Measurements from ENCODE around the gene CEMIP.

The CEMIP gene

DNA sequence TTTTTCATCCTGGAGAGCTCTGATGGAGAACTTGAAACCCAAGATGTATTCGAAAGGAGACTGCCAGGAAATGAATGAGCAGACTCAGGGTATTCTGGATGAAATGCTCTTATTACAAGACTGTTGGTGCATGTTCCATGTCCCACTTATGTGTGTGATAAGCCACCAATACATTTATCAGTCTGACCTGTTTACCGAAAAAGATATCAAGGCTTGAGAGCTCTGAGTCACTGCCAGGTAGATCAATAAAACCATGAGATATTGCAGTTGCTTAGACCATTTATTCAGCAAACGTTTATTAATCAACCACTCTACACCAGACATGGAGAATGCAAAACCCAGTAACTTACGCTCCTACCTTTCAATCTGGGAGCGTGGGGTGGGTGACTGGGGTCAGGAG lies 17.2 kb downstream of the CEMIP start:
- H3K36me3 ChIP-seq (ENCODE audit: control insufficient read depth, insufficient read depth, low read length), result no peaks in the 10 kb centered on the region
- no peak overlapping the region for H3K4me3 ChIP-seq (replicated peaks; ENCODE audit: low read depth, low read length)
- TF ChIP-seq, protein P1, sequence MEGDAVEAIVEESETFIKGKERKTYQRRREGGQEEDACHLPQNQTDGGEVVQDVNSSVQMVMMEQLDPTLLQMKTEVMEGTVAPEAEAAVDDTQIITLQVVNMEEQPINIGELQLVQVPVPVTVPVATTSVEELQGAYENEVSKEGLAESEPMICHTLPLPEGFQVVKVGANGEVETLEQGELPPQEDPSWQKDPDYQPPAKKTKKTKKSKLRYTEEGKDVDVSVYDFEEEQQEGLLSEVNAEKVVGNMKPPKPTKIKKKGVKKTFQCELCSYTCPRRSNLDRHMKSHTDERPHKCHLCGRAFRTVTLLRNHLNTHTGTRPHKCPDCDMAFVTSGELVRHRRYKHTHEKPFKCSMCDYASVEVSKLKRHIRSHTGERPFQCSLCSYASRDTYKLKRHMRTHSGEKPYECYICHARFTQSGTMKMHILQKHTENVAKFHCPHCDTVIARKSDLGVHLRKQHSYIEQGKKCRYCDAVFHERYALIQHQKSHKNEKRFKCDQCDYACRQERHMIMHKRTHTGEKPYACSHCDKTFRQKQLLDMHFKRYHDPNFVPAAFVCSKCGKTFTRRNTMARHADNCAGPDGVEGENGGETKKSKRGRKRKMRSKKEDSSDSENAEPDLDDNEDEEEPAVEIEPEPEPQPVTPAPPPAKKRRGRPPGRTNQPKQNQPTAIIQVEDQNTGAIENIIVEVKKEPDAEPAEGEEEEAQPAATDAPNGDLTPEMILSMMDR (IDR thresholded peaks at IDR 0.05; ENCODE audit: insufficient read depth, low read length, poor library complexity, severe bottlenecking), result no peak

DNA sequence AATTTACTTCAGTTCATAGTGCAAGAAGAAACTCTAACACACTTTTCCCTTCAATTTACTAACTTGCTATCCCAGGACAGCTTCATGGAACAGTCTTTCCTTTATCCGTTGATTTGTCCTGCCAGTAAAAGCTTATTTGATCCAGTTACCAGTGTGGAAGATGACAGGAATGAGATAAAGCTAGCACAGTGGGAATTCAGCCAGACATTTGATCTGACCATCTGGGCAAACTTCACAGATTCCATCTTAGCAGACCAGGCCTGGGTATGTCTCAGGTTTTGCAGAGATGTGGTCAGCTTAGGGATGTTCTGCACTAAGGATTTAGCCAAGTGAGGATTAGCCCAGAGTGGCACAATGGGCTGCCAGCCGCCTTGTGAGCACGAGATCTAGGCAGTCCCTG lies 19.7 kb downstream of the CEMIP start:
- no peaks in the 10 kb centered on the region; the same call in 1 of the 2 replicates for H3K27me3 ChIP-seq (replicated peaks; ENCODE audit: control insufficient read depth, insufficient read depth, low read length)
- DNase-seq (ENCODE audit: extremely low read depth, insufficient read length), result no peak
- H3K4me3 ChIP-seq (replicated peaks; ENCODE audit: low read depth, low read length), result no peak overlapping the region
- TF ChIP-seq, protein P1 (IDR thresholded peaks at IDR 0.05; ENCODE audit: insufficient read depth, low read length, poor library complexity, severe bottlenecking), result no peak
- no peaks in the 10 kb centered on the region for H3K36me3 ChIP-seq (ENCODE audit: control insufficient read depth, insufficient read depth, low read length)

More for the DNA sequence above, 17.2 kb downstream of the CEMIP start:
- DNase-seq (ENCODE audit: extremely low read depth, insufficient read length), result no peak
- peaks cover 4% of the 10 kb centered on the region for H3K27me3 ChIP-seq (replicated peaks; ENCODE audit: control insufficient read depth, insufficient read depth, low read length)

DNA sequence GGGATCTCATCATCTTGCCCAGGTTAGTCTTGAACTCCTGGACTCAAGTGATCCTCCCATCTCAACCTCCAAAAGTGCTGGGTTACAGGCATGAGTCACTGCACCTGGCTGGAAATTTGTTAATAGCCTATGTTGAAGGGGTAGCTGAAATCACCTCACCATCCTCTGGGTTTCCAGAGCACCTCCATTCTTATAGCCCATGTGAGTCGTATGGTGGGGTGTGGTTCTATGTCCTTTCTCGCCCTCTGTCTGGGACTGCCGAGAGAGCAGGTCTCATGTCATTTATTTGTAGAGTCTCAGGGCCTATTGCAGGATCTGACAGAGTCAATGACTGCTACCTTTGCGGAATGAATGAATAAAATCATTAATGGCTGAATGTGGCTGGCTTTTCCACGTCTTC lies 20.9 kb downstream of the CEMIP start:
- TF ChIP-seq, protein P1 (IDR thresholded peaks at IDR 0.05; ENCODE audit: insufficient read depth, low read length, poor library complexity, severe bottlenecking), result no peak
- DNase-seq (ENCODE audit: extremely low read depth, insufficient read length), result no peak
- Histone ChIP-seq H3K4me3 (replicated peaks; ENCODE audit: low read depth, low read length) (no peak overlapping the region), H3K27me3 (replicated peaks; ENCODE audit: control insufficient read depth, insufficient read depth, low read length) (no peaks in the 10 kb centered on the region; the same call in none of the 2 replicates), H3K36me3 (ENCODE audit: control insufficient read depth, insufficient read depth, low read length) (no peaks in the 10 kb centered on the region)

DNA sequence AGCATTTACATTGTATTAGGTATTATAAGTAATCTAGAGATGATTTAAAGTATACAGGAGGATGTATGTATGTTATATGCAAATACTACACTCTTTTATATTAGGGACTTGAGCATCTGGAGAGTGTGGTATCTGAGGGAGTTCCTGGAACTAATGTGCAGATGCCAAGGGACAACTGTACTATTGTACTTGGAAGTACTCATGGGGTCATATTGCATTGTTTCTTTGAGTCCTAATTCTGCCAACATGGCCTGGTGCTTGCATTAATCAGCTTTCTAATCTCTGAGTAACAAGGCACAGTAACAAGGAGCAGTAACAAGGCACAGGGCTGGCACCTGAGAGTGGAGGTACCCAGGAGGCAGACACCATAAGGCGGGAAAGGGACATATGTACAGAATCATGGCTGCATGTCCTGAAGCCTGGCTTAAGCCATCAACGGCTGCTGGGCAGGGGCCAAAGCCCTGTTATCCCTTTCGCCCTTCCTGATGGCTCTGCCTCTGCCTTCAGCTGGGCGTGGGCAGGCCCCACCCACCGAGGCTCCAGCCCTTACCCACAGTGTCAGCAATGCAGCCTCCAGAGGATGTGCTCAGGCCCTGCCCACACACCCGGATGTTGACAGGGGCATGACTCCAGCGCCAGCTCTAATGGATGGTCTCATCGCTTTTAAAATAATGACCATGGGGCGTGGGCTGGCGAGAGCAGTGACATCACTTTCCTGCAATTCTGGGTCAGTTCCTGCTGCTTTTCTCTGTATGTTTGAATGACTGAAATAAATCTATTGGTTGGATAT lies 22.9 kb downstream of the CEMIP start:
- no peak overlapping the region for H3K4me3 ChIP-seq (replicated peaks; ENCODE audit: low read depth, low read length)
- no peak for DNase-seq (ENCODE audit: extremely low read depth, insufficient read length)
- no peaks in the 10 kb centered on the region for H3K36me3 ChIP-seq (ENCODE audit: control insufficient read depth, insufficient read depth, low read length)
- no peaks in the 10 kb centered on the region; the same call in none of the 2 replicates for H3K27me3 ChIP-seq (replicated peaks; ENCODE audit: control insufficient read depth, insufficient read depth, low read length)
- TF ChIP-seq, protein P1 (IDR thresholded peaks at IDR 0.05; ENCODE audit: insufficient read depth, low read length, poor library complexity, severe bottlenecking), result no peak

DNA sequence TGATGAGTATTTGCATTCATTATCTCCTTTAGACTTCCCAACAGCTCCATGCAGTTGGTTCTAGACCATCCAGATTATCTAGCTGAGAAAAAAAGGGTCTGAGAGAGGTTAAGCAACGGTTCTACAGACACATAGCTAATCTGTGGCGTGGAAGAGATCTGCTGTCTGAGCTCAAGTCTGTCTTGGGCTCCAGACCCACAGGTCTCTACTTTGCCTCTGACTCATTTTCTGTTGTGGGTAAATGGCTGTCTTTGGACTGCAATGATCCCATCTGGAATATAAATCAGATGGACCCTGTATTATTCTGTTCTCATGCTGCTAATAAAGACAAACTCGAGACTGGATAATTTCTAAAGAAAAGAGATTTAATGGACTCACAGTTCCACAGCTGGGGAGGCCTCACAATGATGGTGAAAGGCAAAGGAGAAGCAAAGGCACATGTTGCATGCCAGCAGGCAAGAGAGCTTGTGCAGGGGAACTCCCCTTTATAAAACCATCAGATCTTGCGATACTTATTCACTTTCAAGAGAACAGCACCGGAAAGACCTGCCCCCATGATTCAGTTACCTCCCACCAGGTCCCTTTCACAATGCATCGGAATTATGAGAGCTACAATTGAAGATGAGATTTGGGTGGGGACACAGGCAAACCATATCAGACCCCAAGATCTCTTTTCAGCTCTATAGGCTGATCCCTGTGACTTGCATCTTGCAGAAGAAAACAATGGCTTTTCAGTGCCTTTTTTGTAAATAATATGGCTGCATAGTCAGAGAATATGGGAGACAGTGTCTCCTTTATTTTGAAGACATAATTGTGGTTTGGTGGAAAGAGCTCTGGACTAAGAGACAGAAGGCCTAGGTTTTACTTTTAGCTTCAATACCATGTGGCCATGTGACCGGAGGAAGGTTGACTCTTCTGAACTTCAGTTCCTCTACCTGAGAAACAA lies 24.7 kb downstream of the CEMIP start:
- no peaks in the 10 kb centered on the region; the same call in none of the 2 replicates for H3K27me3 ChIP-seq (replicated peaks; ENCODE audit: control insufficient read depth, insufficient read depth, low read length)
- H3K4me3 ChIP-seq (replicated peaks; ENCODE audit: low read depth, low read length), result no peak overlapping the region
- H3K36me3 ChIP-seq (ENCODE audit: control insufficient read depth, insufficient read depth, low read length), result no peaks in the 10 kb centered on the region
- TF ChIP-seq, protein P1 (IDR thresholded peaks at IDR 0.05; ENCODE audit: insufficient read depth, low read length, poor library complexity, severe bottlenecking), result no peak
- DNase-seq (ENCODE audit: extremely low read depth, insufficient read length), result no peak

All from GM06990 (cell line).